Mesenchymal stem cell (in vitro differentiated cells and primary cell): ENCODE measurements around the gene DCST1.
A peak's percentile ranks its signal among the peaks of the same experiment; 100 is the strongest.

Experiments
- DNase-seq: peaks from one replicate; pipeline ENCODE4 v3.0.0-alpha.2; 2013
- H2AFZ ChIP-seq: one replicate; pipeline ENCODE4 v1.6.1; 2013; ENCODE audit warnings: low read depth, mild to moderate bottlenecking, control low read depth, inconsistent platforms, low read length, moderate library complexity
- H2AK5ac ChIP-seq: 2 replicates; pipeline ENCODE4 v1.6.1; 2013; ENCODE audit warnings: low read length, moderate library complexity, mild to moderate bottlenecking, inconsistent platforms; ENCODE audit not compliant: severe bottlenecking
- H2BK120ac ChIP-seq: one replicate; pipeline ENCODE4 v1.6.1; 2013; ENCODE audit warnings: low read depth, mild to moderate bottlenecking, inconsistent platforms, low read length, moderate library complexity
- H2BK12ac ChIP-seq, 2 experiments: one replicate each; pipeline ENCODE4 v1.6.1; 2013; ENCODE audit warnings: inconsistent platforms in 2 of 2, low read length in 2 of 2, mild to moderate bottlenecking in 2 of 2, moderate library complexity in 2 of 2, control low read depth in 1 of 2
- H2BK15ac ChIP-seq: one replicate; pipeline ENCODE4 v1.6.1; 2013; ENCODE audit warnings: mild to moderate bottlenecking, low read depth, inconsistent platforms; ENCODE audit not compliant: poor library complexity, severe bottlenecking
- H2BK5ac ChIP-seq: 2 replicates; pipeline ENCODE4 v1.6.1; 2013; ENCODE audit warnings: low read depth, mild to moderate bottlenecking, low read length, control low read depth, inconsistent platforms; ENCODE audit not compliant: poor library complexity, severe bottlenecking
- H3K14ac ChIP-seq, 2 experiments: one replicate each; pipeline ENCODE4 v1.6.1; 2013; ENCODE audit warnings: inconsistent platforms in 2 of 2, low read length in 2 of 2, control low read depth in 1 of 2, mild to moderate bottlenecking in 1 of 2, moderate library complexity in 1 of 2
- H3K18ac ChIP-seq, 2 experiments: one replicate each; pipeline ENCODE4 v1.6.1; 2013; ENCODE audit warnings: inconsistent platforms in 2 of 2, low read length in 2 of 2, control low read depth in 1 of 2, low read depth in 1 of 2, mild to moderate bottlenecking in 1 of 2
- H3K23ac ChIP-seq, 2 experiments: one replicate each; pipeline ENCODE4 v1.6.1; 2013; ENCODE audit warnings: inconsistent platforms in 2 of 2, low read length in 2 of 2, mild to moderate bottlenecking in 2 of 2, moderate library complexity in 2 of 2, control low read depth in 1 of 2
- H3K27ac ChIP-seq: 2 replicates; pipeline ENCODE4 v1.5.1; 2013; ENCODE audit warnings: mild to moderate bottlenecking, moderate library complexity, low read length, control low read depth, inconsistent platforms; ENCODE audit not compliant: poor library complexity, severe bottlenecking
- H3K27me3 ChIP-seq, 2 experiments: 2 replicates each; pipeline versions ENCODE4 v1.6.1 to v1.7.0; 2013; ENCODE audit warnings: low read length in 2 of 2, mild to moderate bottlenecking in 2 of 2, moderate library complexity in 2 of 2, control low read depth in 1 of 2, inconsistent platforms in 1 of 2; ENCODE audit not compliant: control insufficient read depth in 1 of 2, insufficient read depth in 1 of 2
- H3K36me3 ChIP-seq, 2 experiments: 2 replicates each; pipeline versions ENCODE4 v1.6.1 to v1.7.0; 2013; ENCODE audit warnings: low read length in 2 of 2, control low read depth in 1 of 2, inconsistent platforms in 1 of 2, low read depth in 1 of 2, mild to moderate bottlenecking in 1 of 2; ENCODE audit not compliant: insufficient read depth in 2 of 2, control insufficient read depth in 1 of 2
- H3K4ac ChIP-seq, 2 experiments: one replicate each; pipeline ENCODE4 v1.6.1; 2013; ENCODE audit warnings: inconsistent platforms in 2 of 2, low read length in 2 of 2, mild to moderate bottlenecking in 2 of 2, moderate library complexity in 2 of 2, control low read depth in 1 of 2, low read depth in 1 of 2
- H3K4me1 ChIP-seq: 2 replicates; pipeline ENCODE4 v1.6.1; 2013; ENCODE audit warnings: low read depth, low read length, control low read depth; ENCODE audit not compliant: control insufficient read depth, insufficient read depth
- H3K4me2 ChIP-seq: 2 replicates; pipeline ENCODE4 v1.6.1; 2013; ENCODE audit warnings: low read length, mild to moderate bottlenecking, inconsistent platforms; ENCODE audit not compliant: poor library complexity, severe bottlenecking
- H3K4me3 ChIP-seq, 2 experiments: 2 replicates each; pipeline versions ENCODE4 v1.5.1 to v1.7.0; 2013; ENCODE audit warnings: low read length in 2 of 2, mild to moderate bottlenecking in 2 of 2, control low read depth in 1 of 2, low read depth in 1 of 2; ENCODE audit not compliant: insufficient read depth in 1 of 2
- H3K79me1 ChIP-seq: replicated peaks from 2 replicates; pipeline ENCODE4 v1.6.1; 2013; ENCODE audit warnings: mild to moderate bottlenecking, control low read depth, low read length, inconsistent platforms; ENCODE audit not compliant: poor library complexity, severe bottlenecking
- H3K9ac ChIP-seq: 2 replicates; pipeline ENCODE4 v1.7.0; 2013; ENCODE audit warnings: mild to moderate bottlenecking, low read length, moderate library complexity
- H3K9me3 ChIP-seq: 2 replicates; pipeline ENCODE4 v1.7.0; 2013; ENCODE audit warnings: mild to moderate bottlenecking, low read length; ENCODE audit not compliant: control insufficient read depth
- H4K8ac ChIP-seq: one replicate; pipeline ENCODE4 v1.6.1; 2013; ENCODE audit warnings: inconsistent platforms, mild to moderate bottlenecking, low read length, moderate library complexity
- H4K91ac ChIP-seq: one replicate; pipeline ENCODE4 v1.6.1; 2013; ENCODE audit warnings: mild to moderate bottlenecking, low read length, inconsistent platforms
- WGBS: methylation state at CpG from one replicate; pipeline ENCODE4 v1.1.7; 2013; ENCODE audit warnings: mixed read lengths; 5-methylcytosine and 5-hydroxymethylcytosine counted together

The DCST1 gene

DNA sequence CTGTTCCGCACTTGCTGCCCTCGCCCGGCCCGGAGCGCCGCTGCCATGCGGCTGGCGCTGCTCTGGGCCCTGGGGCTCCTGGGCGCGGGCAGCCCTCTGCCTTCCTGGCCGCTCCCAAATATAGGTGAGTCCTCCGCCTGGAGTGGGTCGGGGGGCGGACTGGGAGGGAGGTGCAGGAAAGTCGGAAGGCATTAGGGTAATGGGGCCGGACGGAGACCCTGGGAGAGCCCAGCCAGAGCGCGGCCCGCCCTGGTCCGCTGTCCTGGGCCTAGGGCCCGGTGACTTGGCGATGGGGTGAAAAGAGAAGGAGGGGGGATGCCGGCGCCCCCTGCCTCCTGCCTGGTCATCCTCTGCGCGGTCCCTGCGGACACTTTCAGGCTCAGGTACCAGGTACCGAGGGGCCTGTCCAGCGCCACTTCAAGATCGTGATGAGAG is 17.7 kb downstream of the DCST1 start:
- H3K4me1 ChIP-seq: peaks cover 17% of the 10 kb centered on the region
- no peak overlapping the region for H2AK5ac ChIP-seq
- H3K27ac ChIP-seq: no peak overlapping the region
- H3K23ac ChIP-seq: peak overlapping the region in 1 of 2 experiments; percentile 34
- peaks cover 21 to 24% of the 10 kb centered on the region in 2 experiments for H3K36me3 ChIP-seq
- no peaks in the 10 kb centered on the region for H3K27me3 ChIP-seq
- no peak overlapping the region for H2BK5ac ChIP-seq
- H3K18ac ChIP-seq: peak overlapping the region in 1 of 2 experiments; percentile 68
- peak overlapping the region; percentile 71 to 95 for H3K4me3 ChIP-seq
- H3K4me2 ChIP-seq: peak overlapping the region; percentile 78
- H3K79me1 ChIP-seq: peaks cover 13% of the 10 kb centered on the region
- H4K8ac ChIP-seq: no peak overlapping the region
- no peaks in the 10 kb centered on the region for H3K9me3 ChIP-seq
- WGBS: under 1% methylated on average over 28 of the region's 31 CpGs
- peak overlapping the region; percentile 72 for H2AFZ ChIP-seq
- peak overlapping the region in 1 of 2 experiments; percentile 69 for H3K14ac ChIP-seq
- H4K91ac ChIP-seq: no peak overlapping the region
- H3K4ac ChIP-seq: peak overlapping the region; percentile 3 to 6
- H2BK15ac ChIP-seq: peak overlapping the region; percentile 4
- H3K9ac ChIP-seq: peak overlapping the region; percentile 87
- peak overlapping the region in 1 of 2 experiments; percentile 51 for H2BK12ac ChIP-seq
- DNase-seq: no peak
- H2BK120ac ChIP-seq: no peak overlapping the region

DNA sequence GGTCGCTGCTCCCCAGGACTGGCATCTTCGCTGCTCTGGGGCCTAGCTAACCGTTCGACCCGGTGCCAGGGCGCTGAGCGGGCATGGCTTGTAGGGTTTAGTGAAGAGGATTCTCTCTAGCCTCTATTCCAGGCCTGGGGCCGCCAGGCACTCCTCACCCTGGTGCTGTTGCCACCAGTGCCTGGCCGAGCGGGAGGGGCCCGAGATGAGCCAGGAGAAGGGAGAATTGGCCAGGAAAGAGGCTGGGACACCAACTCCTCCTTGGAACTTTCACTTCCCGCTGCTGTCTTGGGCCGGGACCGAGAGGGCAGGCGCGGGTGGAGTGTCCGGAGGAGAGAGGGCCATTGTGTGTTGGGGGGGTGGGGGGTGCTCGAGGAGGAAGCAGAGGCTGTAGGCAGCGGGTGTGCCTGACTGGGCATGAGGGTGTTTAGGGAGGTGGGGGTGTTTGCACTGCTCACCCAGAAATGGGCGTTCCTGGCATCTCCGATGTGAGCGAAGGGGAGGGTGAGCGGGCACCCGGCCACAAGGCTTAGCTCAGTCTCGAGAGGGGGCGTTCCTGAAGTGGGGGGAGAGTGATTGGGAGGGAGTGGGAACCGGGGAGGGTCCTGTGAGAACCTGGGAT is 18.3 kb downstream of the DCST1 start:
- Histone ChIP-seq H3K4me1 (peaks cover 17% of the 10 kb centered on the region), H3K27ac (no peak overlapping the region), H3K4me3 (peak overlapping the region; percentile 71 to 95), H2AFZ (peak overlapping the region; percentile 46), H3K4ac (peak overlapping the region in 1 of 2 experiments; percentile 3), H3K14ac (peak overlapping the region in 1 of 2 experiments; percentile 69), H3K27me3 (no peaks in the 10 kb centered on the region), H2BK5ac (no peak overlapping the region), H4K91ac (no peak overlapping the region), H2BK12ac (peak overlapping the region in 1 of 2 experiments; percentile 7), H2BK120ac (no peak overlapping the region), H2BK15ac (no peak overlapping the region), H3K23ac (no peak overlapping the region), H3K4me2 (peak overlapping the region; percentile 78), H4K8ac (peak overlapping the region; percentile 27), H3K9me3 (no peaks in the 10 kb centered on the region), H3K79me1 (peaks cover 13% of the 10 kb centered on the region), H3K18ac (peak overlapping the region in 1 of 2 experiments; percentile 75), H3K9ac (peak overlapping the region; percentile 87), H2AK5ac (no peak overlapping the region), H3K36me3 (peaks cover 26 to 29% of the 10 kb centered on the region in 2 experiments)
- 2% methylated on average over 27 of the region's 27 CpGs for WGBS
- peak; percentile 45 for DNase-seq

DNA sequence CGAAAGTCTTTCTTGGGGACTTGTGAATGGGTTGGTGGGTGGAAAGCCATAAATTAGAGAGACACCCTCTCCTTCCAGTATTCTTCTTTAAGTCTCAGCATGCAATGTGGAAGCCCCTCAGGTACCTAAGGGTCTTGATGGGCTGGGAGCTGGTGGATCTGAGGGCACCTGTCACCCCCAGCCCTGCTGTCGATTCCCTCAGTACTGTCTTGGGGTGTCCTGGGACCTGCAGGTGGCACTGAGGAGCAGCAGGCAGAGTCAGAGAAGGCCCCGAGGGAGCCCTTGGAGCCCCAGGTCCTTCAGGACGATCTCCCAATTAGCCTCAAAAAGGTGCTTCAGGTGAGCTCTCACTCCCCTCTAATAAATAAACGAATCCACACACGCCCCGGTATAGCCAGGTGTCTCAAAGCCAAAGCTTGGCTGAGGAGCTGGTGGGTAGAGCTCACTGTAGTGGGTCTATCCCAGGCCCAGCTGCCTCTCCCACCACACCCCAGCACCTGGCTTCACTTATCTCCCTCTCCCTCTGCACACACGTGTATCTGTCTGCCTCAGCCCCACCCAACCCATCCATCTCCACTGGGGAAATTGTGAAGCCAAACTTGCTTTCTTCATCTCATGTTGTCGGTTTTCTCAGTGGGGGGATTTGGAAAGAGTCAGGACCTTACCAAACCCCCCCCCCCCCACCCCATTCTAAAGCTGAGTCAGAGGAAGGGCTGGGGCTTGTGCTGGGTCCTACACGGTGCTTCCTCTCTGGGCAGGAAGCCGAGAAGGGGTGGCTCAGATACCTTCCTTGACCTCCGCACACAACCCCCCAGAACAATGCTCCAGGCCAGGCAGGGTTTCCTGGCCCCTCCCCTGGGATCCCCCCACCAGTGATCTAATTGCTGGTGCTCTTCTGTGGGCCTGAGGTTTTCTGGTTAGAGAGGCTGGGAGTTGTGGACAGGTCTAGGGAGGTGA is 19.1 kb downstream of the DCST1 start:
- H2AFZ ChIP-seq: peak overlapping the region; percentile 46
- 61% methylated on average over 6 of the region's 12 CpGs for WGBS
- H2BK120ac ChIP-seq: no peak overlapping the region
- H2BK12ac ChIP-seq: no peak overlapping the region
- H3K4me3 ChIP-seq: peak overlapping the region in 1 of 2 experiments; percentile 95
- H3K27me3 ChIP-seq: no peaks in the 10 kb centered on the region
- H3K23ac ChIP-seq: no peak overlapping the region
- H3K9me3 ChIP-seq: no peaks in the 10 kb centered on the region
- peaks cover 34 to 37% of the 10 kb centered on the region in 2 experiments for H3K36me3 ChIP-seq
- H3K4me1 ChIP-seq: peaks cover 17% of the 10 kb centered on the region
- H4K8ac ChIP-seq: no peak overlapping the region
- peak overlapping the region; percentile 78 for H3K4me2 ChIP-seq
- no peak overlapping the region for H4K91ac ChIP-seq
- no peak overlapping the region for H3K18ac ChIP-seq
- H2BK5ac ChIP-seq: no peak overlapping the region
- no peak overlapping the region for H3K14ac ChIP-seq
- H3K9ac ChIP-seq: peak overlapping the region; percentile 87
- peaks cover 13% of the 10 kb centered on the region for H3K79me1 ChIP-seq
- H3K4ac ChIP-seq: no peak overlapping the region
- no peak overlapping the region for H2BK15ac ChIP-seq
- H2AK5ac ChIP-seq: no peak overlapping the region
- no peak overlapping the region for H3K27ac ChIP-seq
- no peak for DNase-seq
